ENCODE data around the gene UBN2.

UBN2 gene

DNA sequence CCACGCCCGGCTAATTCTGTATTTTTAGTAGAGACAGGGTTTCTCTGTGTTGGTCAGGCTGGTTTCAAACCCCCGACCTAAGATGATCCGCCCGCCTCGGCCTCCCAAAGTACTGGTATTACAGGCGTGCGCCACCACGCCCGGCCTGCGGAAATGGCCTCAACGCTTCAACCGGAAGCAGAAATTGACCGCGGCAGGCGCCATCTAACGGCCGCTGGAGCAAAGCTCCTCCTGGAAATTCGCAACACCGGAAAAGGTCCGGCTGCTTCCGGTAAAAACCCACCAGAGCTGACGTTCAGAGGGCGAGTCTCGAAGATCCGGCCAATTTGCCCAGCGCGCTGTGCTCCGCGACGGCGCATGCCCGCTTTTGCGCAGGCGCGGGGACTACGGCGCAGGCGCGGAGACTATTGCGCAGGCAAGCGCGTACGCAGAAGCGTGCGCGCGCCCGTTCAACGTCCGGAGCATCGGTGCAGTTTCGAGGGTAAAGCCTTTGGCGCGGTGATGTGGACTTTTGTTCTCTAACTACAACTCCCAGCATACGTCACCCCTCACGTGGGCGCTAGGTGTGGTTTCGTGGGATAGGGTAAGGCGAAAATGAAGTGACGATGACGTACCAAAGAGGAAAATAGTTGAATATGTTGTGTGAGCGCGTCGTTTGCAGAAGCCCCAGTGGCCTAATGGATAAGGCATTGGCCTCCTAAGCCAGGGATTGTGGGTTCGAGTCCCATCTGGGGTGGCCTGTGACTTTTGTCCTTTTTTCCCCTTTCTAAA lies 109.2 kb downstream of the UBN2 start:
- TF ChIP-seq, protein P1, sequence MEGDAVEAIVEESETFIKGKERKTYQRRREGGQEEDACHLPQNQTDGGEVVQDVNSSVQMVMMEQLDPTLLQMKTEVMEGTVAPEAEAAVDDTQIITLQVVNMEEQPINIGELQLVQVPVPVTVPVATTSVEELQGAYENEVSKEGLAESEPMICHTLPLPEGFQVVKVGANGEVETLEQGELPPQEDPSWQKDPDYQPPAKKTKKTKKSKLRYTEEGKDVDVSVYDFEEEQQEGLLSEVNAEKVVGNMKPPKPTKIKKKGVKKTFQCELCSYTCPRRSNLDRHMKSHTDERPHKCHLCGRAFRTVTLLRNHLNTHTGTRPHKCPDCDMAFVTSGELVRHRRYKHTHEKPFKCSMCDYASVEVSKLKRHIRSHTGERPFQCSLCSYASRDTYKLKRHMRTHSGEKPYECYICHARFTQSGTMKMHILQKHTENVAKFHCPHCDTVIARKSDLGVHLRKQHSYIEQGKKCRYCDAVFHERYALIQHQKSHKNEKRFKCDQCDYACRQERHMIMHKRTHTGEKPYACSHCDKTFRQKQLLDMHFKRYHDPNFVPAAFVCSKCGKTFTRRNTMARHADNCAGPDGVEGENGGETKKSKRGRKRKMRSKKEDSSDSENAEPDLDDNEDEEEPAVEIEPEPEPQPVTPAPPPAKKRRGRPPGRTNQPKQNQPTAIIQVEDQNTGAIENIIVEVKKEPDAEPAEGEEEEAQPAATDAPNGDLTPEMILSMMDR (IDR thresholded peaks at IDR 0.05), result peak; percentile 65

- TF ChIP-seq, protein P1 (IDR thresholded peaks at IDR 0.05), result no peak
These were observed 109.7 kb downstream of the UBN2 start for GRCh38 chr7:139340808-139341057.

DNA sequence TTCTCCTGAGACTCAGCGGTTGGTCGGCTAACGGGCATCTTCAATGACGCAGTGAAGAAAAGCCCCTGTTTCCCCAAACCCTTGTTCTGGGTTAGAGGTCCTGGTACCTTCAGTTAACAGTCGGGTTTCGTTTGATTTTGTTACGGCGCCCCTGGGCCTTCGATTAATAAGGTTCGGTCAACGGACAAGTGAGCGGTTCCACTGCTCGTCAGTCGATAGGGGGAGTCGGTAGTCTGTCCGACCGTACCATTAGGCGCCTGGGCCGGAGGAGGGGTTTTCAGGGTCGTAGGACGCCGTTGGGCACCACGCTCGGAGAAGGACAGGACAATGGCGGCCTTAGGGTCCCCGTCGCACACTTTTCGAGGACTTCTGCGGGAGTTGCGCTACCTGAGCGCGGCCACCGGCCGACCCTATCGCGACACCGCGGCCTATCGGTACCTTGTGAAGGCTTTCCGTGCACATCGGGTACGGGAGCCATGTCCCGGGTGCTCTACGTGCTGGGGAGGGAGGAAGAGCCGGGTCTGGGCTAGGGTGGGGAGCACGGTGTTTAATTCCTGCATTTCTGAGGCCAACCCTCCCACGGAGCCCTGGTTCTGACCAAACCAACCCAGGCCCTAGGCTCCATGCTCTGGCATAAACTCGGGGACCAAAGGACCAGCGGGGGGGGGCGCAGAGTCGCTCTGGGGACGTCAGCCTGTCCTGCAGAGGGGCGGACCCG lies 110.2 kb downstream of the UBN2 start, which contains the start of gene FMC1:
TSS of gene FMC1 (plus strand) at position 280 of the 718 bp plus-strand sequence. CDS start at position 328, 48 bp downstream.
- TF ChIP-seq, protein P1 (IDR thresholded peaks at IDR 0.05), result peak; percentile 44

DNA sequence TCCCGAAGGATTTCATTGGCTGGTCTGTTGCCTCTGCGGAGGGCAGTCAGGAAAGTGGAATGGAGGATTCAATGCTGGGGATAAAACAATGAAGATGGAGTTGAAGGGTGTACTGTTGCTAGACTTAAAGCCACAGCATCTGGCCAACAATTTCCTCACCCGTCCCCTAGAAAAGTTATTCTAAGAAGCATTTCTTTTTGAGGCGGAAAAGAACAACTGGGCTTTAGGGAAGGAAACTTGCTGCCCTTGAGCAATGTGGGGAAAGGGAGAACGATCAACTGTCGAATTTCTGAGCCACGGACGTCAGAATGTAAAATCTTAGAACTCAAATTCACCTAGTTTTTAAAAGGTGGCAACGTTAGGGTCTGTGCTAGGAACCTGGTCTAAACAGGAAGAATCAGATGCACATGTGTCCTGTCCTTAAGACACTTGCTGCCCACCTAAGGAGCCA lies 110.8 kb downstream of the UBN2 start:
- TF ChIP-seq, protein P1 (IDR thresholded peaks at IDR 0.05), result no peak

DNA sequence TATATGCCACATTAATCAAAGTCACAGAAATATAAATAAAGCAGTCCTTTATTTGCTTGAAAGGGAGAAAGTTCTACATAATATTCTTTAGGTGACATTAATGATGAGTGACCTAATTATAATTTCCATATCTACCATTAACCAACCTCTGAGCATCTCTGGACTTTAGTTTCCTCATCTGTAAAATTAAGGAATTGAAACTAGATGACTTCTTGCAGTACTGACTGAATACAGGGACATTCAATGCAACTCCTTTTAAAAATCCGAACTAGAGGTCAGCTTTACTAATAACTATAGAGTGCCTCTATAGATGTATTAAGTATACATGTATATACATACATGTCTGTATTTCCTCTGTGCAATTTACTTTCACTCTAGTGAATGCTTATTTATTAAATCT lies 114.0 kb downstream of the UBN2 start:
- TF ChIP-seq, protein P1 (IDR thresholded peaks at IDR 0.05), result no peak

DNA sequence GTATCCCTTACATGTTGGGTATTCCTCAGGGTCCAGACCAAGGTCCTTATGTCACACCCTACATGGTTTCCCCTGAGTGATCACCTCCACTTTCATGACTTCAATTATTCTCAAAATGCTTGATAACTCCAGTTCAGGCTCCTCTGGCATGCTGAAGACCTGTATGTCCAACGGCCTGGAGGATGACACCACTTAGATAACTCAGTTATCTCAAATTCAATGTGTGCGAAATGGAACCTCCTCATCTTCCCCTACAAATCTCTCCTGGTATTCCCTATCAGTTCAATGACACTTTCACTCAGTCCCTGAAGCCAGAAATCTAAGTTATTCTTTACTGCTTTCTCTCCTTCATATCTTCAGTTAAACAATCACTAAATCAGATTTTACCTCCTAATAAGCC lies 120.0 kb downstream of the UBN2 start:
- TF ChIP-seq, protein P1 (IDR thresholded peaks at IDR 0.05), result no peak

GRCh38 chr7:139354729-139355128 lies 123.7 kb downstream of the UBN2 start:
- TF ChIP-seq, protein P1 (IDR thresholded peaks at IDR 0.05), result no peak
